ENCODE results near the gene TRIM77. TPM values are rescaled to one million over a fixed set of nuclear protein-coding genes. Genes with fewer than 3 reads are reported as not detected.
"Not testable (repeated sequence)": the region's sequence is repeated elsewhere in the genome, so short reads cannot be mapped to it uniquely, and the experiment has no call there.

Gene TRIM77
- not detected for polyA plus RNA-seq (2012; ENCODE audit: insufficient read depth, insufficient read length, low read depth)

- DNase-seq; H3K36me3 ChIP-seq; H3K9me3 ChIP-seq; H3K27me3 ChIP-seq; H3K4me1 ChIP-seq; H3K4me3 ChIP-seq (ENCODE audit: low read depth, low read length): not testable (repeated sequence)
Measured at GRCh38 chr11:89709999-89710398, at the start of gene TRIM77. Gene TRIM77 (plus strand): TSS chr11:89710299. CDS start chr11:89710299, 0 bp downstream.

GRCh38 chr11:89667001-89667400 lies 43.1 kb upstream of the TRIM77 start:
- H3K4me1 ChIP-seq = no peaks in the 10 kb centered on the region
- H3K4me3 ChIP-seq (ENCODE audit: low read depth, low read length) = no peak overlapping the region
- no peaks in the 10 kb centered on the region for H3K9me3 ChIP-seq
- no peaks in the 10 kb centered on the region for H3K36me3 ChIP-seq
- TF ChIP-seq CTCF (IDR thresholded peaks at IDR 0.05; ENCODE audit: low read depth, low read length) = no peak
- DNase-seq = no peak
- H3K27me3 ChIP-seq = no peaks in the 10 kb centered on the region

GRCh38 chr11:89668158-89668557 lies 41.9 kb upstream of the TRIM77 start:
- not testable (repeated sequence) for H3K9me3 ChIP-seq; H3K4me1 ChIP-seq; DNase-seq; H3K36me3 ChIP-seq; H3K4me3 ChIP-seq (ENCODE audit: low read depth, low read length); H3K27me3 ChIP-seq

- not testable (repeated sequence) for H3K4me1 ChIP-seq; H3K4me3 ChIP-seq (ENCODE audit: low read depth, low read length); H3K9me3 ChIP-seq; H3K36me3 ChIP-seq; DNase-seq; H3K27me3 ChIP-seq
Measured at GRCh38 chr11:89669586-89669985, 40.5 kb upstream of the TRIM77 start.

GRCh38 chr11:89669993-89670669 lies 40.0 kb upstream of the TRIM77 start:
- H3K36me3 ChIP-seq; H3K9me3 ChIP-seq; H3K27me3 ChIP-seq; DNase-seq; H3K4me1 ChIP-seq; H3K4me3 ChIP-seq (ENCODE audit: low read depth, low read length): not testable (repeated sequence)

GRCh38 chr11:89672547-89672946 lies 37.6 kb upstream of the TRIM77 start:
- not testable (repeated sequence) for H3K27me3 ChIP-seq; H3K36me3 ChIP-seq; H3K9me3 ChIP-seq; H3K4me1 ChIP-seq; DNase-seq; H3K4me3 ChIP-seq (ENCODE audit: low read depth, low read length)

- not testable (repeated sequence) for DNase-seq; H3K9me3 ChIP-seq; H3K36me3 ChIP-seq; H3K27me3 ChIP-seq; H3K4me1 ChIP-seq; H3K4me3 ChIP-seq (ENCODE audit: low read depth, low read length)
Measured at GRCh38 chr11:89673380-89673779, 36.7 kb upstream of the TRIM77 start.

- not testable (repeated sequence) for H3K4me1 ChIP-seq; H3K9me3 ChIP-seq; H3K27me3 ChIP-seq; H3K36me3 ChIP-seq; DNase-seq; H3K4me3 ChIP-seq (ENCODE audit: low read depth, low read length)
- TF ChIP-seq CTCF (IDR thresholded peaks at IDR 0.05; ENCODE audit: low read depth, low read length) = peak; percentile 25; the same call in 1 of the 2 replicates
Measured at GRCh38 chr11:89675383-89675782, 34.7 kb upstream of the TRIM77 start.

- H3K9me3 ChIP-seq; H3K4me3 ChIP-seq (ENCODE audit: low read depth, low read length); H3K4me1 ChIP-seq; H3K27me3 ChIP-seq; H3K36me3 ChIP-seq; DNase-seq: not testable (repeated sequence)
Measured at GRCh38 chr11:89675948-89676347, 34.2 kb upstream of the TRIM77 start.

GRCh38 chr11:89707080-89707479 lies 3.0 kb upstream of the TRIM77 start:
- not testable (repeated sequence) for H3K4me3 ChIP-seq (ENCODE audit: low read depth, low read length); DNase-seq; H3K4me1 ChIP-seq

GRCh38 chr11:89724866-89725498 lies 14.9 kb downstream of the TRIM77 start:
- H3K9me3 ChIP-seq; H3K4me3 ChIP-seq (ENCODE audit: low read depth, low read length); H3K27me3 ChIP-seq; H3K36me3 ChIP-seq; H3K4me1 ChIP-seq; DNase-seq: not testable (repeated sequence)

More at GRCh38 chr11:89707080-89707479, 3.0 kb upstream of the TRIM77 start:
- not testable (repeated sequence) for H3K36me3 ChIP-seq, H3K27me3 ChIP-seq, H3K9me3 ChIP-seq

GRCh38 chr11:89730215-89730614 lies 20.1 kb downstream of the TRIM77 start:
- not testable (repeated sequence) for H3K4me1 ChIP-seq; H3K4me3 ChIP-seq (ENCODE audit: low read depth, low read length); H3K9me3 ChIP-seq; DNase-seq; H3K27me3 ChIP-seq; H3K36me3 ChIP-seq

All from BE2C (cell line).